Activated T-cell treated with anti-CD3 and anti-CD28 coated beads, Interleukin-2, amount 50 U/mL, for 72 hours (primary cell): ENCODE measurements around the gene ARHGAP31. TPM values are rescaled to one million over a fixed set of nuclear protein-coding genes. Genes with fewer than 3 reads are reported as not detected.
"Not testable (repeated sequence)": the region's sequence is repeated elsewhere in the genome, so short reads cannot be mapped to it uniquely, and the experiment has no call there.

ENCODE experiments used
- ATAC-seq, 2 donors: fragments of 150-1000 bp; cut with Tn5 transposase; replicated peaks in 1 of 2; 2 replicates each; pipeline ENCODE4 v1.10.0; 2021; ENCODE audit warnings: moderate library complexity in 2 of 2, mild to moderate bottlenecking in 1 of 2
- DNase-seq, 2 donors: peaks; one replicate each; pipeline ENCODE4 v3.0.0; 2021 to 2022; ENCODE audit warnings: mixed read lengths in 1 of 2
- H3K27ac Mint-ChIP-seq: one replicate; pipeline ENCODE4 v1.8.0; 2022; ENCODE audit warnings: mild to moderate bottlenecking, moderate library complexity, mixed read lengths
- H3K27me3 Mint-ChIP-seq: one replicate; pipeline ENCODE4 v1.8.0; 2022; ENCODE audit warnings: low read depth, mixed read lengths
- H3K36me3 Mint-ChIP-seq, 2 donors: one replicate each; pipeline ENCODE4 v1.8.0; 2022; ENCODE audit warnings: mixed read lengths in 2 of 2, mild to moderate bottlenecking in 1 of 2; ENCODE audit not compliant: insufficient read depth in 2 of 2
- H3K4me1 Mint-ChIP-seq: one replicate; pipeline ENCODE4 v1.8.0; 2022; ENCODE audit warnings: low read depth, mixed read lengths
- H3K4me3 Mint-ChIP-seq, 2 donors: one replicate each; pipeline ENCODE4 v1.8.0; 2022; ENCODE audit warnings: mild to moderate bottlenecking in 2 of 2, mixed read lengths in 2 of 2, moderate library complexity in 2 of 2
- H3K9me3 Mint-ChIP-seq, 2 donors: one replicate each; pipeline ENCODE4 v1.8.0; 2022; ENCODE audit warnings: mixed read lengths in 2 of 2
- total RNA-seq, 2 donors: library from RNA; stranded (reverse); gene quantifications; one replicate each; pipeline ENCODE4 v1.2.3, GENCODE V29; 2022

The ARHGAP31 gene
- total RNA-seq, 2 donors from 2014 or later: 12.7 to 19.1 TPM

DNA sequence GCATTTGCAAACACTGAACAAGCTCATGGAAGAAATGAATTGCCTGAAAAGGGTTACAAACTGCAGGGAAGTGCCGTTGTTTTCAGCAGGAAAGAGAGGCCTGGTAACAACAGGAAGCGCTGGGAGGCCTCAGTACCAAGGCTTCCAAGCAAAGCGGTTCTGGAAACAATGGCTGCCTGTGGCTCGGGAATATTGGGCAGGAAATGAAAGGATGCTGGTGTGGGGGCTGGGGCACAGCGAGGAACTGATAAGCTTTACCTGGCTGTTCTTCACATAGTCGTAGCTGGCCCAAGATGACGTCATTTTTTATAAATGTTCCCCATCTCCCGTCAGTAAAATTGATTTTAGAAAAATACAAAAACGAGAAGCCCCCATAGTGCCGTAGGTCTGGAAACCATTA, 55.9 kb downstream of the ARHGAP31 start:
- no peak overlapping the region for H3K4me3 Mint-ChIP-seq
- H3K4me1 Mint-ChIP-seq: peaks cover 39% of the 10 kb centered on the region
- DNase-seq (no peak), ATAC-seq (no peak)
- no peaks in the 10 kb centered on the region for H3K9me3 Mint-ChIP-seq
- no peaks in the 10 kb centered on the region for H3K36me3 Mint-ChIP-seq
- H3K27ac Mint-ChIP-seq: no peak overlapping the region
- H3K27me3 Mint-ChIP-seq: no peaks in the 10 kb centered on the region

DNA sequence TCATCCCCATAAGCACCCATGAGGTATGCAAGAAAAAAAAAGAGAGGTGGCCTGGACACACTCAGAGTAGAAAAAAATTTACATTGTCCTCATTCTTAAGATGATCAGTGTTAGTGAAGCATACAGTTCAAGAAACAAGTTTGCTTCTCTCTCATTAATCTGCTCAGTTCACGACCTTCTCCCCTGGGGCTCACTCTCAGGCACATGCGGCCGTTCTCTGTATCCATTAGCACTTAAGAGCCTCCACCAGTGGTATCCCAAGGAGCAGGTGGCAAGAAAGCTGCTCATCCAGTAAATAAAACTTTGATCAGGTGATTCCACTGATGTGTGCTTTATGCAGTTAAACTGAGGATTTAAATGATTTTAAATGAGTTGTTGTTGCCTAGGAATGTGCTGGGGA, 57.4 kb downstream of the ARHGAP31 start:
- Mint-ChIP-seq H3K4me3 (no peak overlapping the region), H3K9me3 (no peaks in the 10 kb centered on the region), H3K27me3 (no peaks in the 10 kb centered on the region), H3K4me1 (peaks cover 39% of the 10 kb centered on the region), H3K36me3 (no peaks in the 10 kb centered on the region), H3K27ac (no peak overlapping the region)
- no peak for ATAC-seq
- no peak for DNase-seq

DNA sequence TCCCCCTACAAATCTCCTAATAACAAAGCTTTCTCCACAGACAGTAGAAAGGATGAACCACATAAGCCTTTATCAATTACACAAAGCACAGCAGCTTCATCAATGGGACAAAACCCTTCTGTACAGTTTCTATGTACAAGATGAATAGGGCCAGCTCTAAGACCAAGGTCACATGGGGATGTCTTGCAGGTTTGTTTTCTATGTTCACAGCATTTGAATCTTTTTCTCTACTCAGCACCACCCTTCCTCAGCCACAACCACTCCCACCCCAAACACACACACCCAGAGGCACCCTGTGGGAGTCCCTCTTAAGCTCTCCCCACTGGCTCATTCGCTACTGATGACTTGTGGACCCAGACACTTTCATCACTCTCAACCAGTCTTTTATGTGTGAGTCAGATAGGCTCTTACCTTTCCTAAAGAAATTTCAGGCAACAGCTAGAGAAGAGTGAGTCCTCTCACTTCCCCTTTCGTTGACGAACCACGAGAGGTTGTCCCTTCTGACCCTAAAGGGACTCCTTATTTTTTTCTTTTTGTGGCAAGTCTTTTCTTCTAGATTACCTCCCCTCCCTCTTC, 57.9 kb downstream of the ARHGAP31 start:
- ATAC-seq: peak; percentile 95 to 97
- no peaks in the 10 kb centered on the region for H3K9me3 Mint-ChIP-seq
- DNase-seq: peak; percentile 55 to 64
- H3K27ac Mint-ChIP-seq: peak overlapping the region; percentile 13
- H3K27me3 Mint-ChIP-seq: no peaks in the 10 kb centered on the region
- H3K4me3 Mint-ChIP-seq: peak overlapping the region; percentile 4 to 34
- H3K4me1 Mint-ChIP-seq: peaks cover 39% of the 10 kb centered on the region
- H3K36me3 Mint-ChIP-seq: no peaks in the 10 kb centered on the region

DNA sequence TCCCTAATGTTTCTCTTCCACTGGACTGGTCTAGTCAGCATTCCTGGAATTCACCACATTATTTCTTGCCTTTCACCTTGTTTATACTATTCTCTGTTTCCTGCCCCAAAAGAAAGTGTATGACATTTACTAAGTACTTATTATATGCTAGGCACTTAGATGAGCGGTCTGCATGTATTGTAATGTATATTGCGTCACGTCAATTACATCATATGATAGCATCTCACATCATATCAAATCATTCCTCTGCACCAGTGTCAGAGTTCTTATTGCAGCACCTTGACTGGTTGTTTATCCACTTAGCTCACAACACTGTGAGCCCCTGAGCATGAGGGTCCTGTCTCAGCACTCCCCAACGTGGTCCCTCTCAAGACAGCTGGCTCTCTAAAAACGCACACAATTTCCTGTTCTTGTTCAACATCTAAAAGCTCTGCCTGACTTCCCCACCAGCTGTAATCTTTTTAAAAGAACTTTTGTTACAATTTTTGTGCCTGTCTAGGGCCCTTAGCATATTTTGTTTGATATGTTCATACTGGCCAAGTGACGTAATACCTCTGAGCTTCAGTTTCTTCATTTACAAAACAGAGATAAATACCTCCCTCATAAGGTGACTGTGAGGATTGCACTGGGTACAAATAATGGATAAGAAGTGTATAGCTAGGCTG, 58.8 kb downstream of the ARHGAP31 start:
- ATAC-seq (peak; percentile 54 to 66), DNase-seq (peak in 1 of 2 donors; percentile 16)
- Mint-ChIP-seq H3K9me3 (no peaks in the 10 kb centered on the region), H3K27me3 (no peaks in the 10 kb centered on the region), H3K27ac (peak overlapping the region; percentile 70), H3K4me1 (peaks cover 39% of the 10 kb centered on the region), H3K36me3 (no peaks in the 10 kb centered on the region), H3K4me3 (peak overlapping the region; percentile 23 to 66)

DNA sequence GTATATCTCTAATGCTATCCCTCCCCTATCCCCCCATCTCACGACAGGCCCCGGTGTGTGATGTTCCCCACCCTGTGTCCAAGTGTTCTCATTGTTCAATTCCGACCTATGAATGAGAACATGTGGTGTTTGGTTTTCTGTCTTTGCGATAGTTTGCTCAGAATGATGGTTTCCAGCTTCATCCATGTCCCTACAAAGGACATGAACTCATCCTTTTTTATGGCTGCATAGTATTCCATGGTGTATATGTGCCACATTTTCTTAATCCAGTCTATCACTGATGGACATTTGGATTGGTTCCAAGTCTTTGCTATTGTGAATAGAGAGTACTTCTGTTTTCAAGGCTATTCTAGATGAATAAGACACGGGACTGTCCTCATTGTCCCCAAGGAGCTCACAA, 61.4 kb downstream of the ARHGAP31 start:
- DNase-seq, ATAC-seq, H3K27me3 Mint-ChIP-seq, H3K27ac Mint-ChIP-seq, H3K4me3 Mint-ChIP-seq, H3K9me3 Mint-ChIP-seq, H3K36me3 Mint-ChIP-seq: not testable (repeated sequence)
- peaks cover 32% of the 10 kb centered on the region for H3K4me1 Mint-ChIP-seq

DNA sequence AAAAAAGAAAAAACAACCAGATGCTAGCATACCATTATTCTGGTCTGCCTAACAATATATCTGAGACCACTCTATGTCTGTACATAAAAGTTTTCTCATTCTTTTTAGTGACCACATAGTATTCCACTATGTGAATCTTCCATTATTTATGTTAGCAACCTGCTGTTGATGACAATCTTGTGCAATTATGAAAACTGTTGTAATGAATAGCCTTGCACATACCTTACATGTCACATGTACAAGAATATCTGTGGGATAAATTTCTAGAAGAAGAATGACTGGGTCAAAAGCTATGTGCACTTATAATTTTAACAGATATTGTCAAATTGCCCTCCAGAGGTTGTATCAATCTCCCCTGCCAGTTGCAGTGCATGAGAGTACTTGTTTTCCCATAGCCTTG, 62.5 kb downstream of the ARHGAP31 start:
- DNase-seq: no peak
- Mint-ChIP-seq H3K27me3 (no peaks in the 10 kb centered on the region), H3K27ac (no peak overlapping the region), H3K36me3 (no peaks in the 10 kb centered on the region), H3K9me3 (no peaks in the 10 kb centered on the region), H3K4me3 (no peak overlapping the region), H3K4me1 (peaks cover 22% of the 10 kb centered on the region)
- no peak for ATAC-seq

DNA sequence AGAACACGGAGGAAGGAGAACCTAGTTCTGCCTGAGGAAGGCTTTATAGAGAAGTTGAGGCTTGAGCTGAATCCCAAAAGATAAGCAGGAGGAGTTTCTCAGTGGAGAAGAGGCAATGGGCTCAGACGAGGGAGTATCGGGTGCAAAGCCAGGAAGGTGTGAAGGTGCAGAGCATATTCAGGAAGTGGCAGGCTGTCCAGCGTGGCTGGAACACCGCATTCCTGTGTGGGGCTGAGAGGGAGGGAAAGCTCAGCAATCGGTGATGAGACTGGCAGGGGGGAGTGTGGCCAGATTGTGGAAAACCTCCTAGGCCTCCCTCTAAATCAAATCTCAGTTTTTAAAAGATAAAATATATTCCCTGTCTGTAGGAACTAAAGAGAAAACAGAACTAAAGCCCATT, 63.0 kb downstream of the ARHGAP31 start:
- Mint-ChIP-seq H3K9me3 (no peaks in the 10 kb centered on the region), H3K36me3 (no peaks in the 10 kb centered on the region), H3K27ac (no peak overlapping the region), H3K4me1 (peaks cover 17% of the 10 kb centered on the region), H3K27me3 (no peaks in the 10 kb centered on the region), H3K4me3 (no peak overlapping the region)
- DNase-seq (no peak), ATAC-seq (no peak)

DNA sequence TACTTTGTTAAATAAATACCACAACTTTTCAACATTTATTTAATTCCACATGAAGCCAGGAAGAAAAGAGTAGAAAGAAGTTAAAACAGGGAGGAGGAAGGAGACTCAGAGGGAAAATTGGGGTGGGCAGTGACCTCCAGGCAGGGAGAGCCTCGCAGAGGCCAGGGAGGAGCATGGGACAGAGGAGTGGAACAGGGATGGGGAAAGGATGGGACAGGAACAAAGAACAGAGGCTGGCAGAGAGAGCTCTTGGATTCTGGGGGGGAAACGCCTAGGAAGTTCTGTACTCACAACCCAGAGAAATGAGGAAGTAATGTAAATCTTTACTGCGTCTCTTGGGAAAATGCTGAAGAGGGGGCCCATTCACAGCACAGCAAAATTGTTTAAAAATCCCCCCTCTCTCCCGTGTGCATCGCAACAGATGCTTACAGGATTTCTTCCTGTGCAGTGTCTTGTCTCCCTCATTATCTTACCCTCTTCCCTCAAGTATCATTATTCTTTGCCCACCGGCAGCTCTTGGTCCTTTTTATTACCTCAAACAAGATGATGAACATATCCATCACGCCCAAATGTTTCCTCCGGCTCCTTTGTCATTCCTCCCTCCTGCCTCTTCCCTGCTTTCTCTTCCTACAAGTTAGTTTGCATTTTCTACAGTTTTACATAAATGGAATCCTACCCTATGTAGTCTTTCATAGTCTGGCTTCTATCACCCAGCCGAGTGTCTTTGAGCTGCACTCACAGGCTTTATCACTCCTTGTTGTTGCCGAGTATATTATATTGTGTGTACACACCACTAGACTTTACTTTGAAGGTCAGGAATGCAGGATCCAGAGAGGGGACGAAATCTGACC, 65.5 kb downstream of the ARHGAP31 start:
- no peaks in the 10 kb centered on the region for H3K9me3 Mint-ChIP-seq
- ATAC-seq: no peak
- no peak for DNase-seq
- no peak overlapping the region for H3K4me3 Mint-ChIP-seq
- H3K4me1 Mint-ChIP-seq: no peaks in the 10 kb centered on the region
- no peaks in the 10 kb centered on the region for H3K36me3 Mint-ChIP-seq
- H3K27ac Mint-ChIP-seq: no peak overlapping the region
- no peaks in the 10 kb centered on the region for H3K27me3 Mint-ChIP-seq

DNA sequence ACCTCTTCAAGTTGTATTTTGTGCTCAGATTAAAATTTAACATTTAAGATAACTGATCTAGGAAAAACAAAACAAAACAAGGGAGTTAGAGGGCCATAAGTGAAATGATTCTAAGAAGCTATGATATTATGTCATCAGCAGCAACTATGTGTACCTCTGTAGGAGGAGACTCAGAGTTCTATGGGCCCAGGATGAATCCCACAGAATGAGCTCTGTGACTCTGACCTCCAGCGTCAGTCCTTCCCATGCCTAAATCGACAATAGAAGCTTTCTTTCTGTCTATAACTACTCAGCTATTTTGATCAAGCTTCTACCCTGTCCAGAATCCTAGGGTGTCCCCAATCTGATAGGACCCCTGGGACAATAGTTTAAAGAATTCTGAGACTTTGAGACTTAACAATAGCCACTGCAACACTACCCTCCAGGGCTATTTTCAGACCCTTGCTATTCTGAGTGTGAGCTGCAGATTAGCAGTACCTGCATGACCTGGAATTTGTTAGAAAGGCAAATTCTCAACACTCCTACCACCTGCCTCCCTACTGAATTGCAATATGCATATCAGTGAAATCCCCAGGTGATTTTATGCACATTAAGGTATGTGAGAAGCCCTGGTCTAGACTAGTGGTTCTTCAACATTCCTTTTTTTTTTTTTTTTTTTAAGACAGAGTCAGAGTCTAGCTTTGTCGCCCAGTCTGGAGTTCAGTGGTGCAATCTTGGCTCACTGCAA, 66.7 kb downstream of the ARHGAP31 start:
- Mint-ChIP-seq H3K36me3 (no peaks in the 10 kb centered on the region), H3K27me3 (no peaks in the 10 kb centered on the region), H3K27ac (no peak overlapping the region), H3K4me3 (no peak overlapping the region), H3K4me1 (no peaks in the 10 kb centered on the region), H3K9me3 (no peaks in the 10 kb centered on the region)
- DNase-seq (no peak), ATAC-seq (no peak)

DNA sequence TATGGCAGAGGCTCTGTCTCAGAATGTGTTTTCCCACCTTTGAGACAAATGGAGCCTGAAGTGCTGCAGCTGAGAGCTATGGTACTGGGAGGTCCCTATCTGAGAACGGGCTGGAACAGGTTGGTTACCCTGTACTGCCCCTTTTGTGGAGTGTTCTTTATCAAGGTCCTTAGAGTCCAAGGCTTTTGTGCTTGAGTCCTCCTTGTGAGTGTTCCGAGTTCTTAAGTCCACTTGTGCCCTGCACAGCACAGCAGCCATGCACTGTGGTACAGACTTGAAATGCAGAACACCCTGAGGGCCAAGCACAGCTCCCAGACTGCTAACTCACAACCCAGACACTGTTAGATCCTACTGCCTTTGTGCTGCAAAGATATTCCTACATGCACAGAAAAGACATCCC, 67.8 kb downstream of the ARHGAP31 start:
- Mint-ChIP-seq H3K27me3 (no peaks in the 10 kb centered on the region), H3K4me1 (no peaks in the 10 kb centered on the region), H3K36me3 (no peaks in the 10 kb centered on the region), H3K9me3 (no peaks in the 10 kb centered on the region), H3K4me3 (no peak overlapping the region), H3K27ac (no peak overlapping the region)
- ATAC-seq (no peak), DNase-seq (no peak)

DNA sequence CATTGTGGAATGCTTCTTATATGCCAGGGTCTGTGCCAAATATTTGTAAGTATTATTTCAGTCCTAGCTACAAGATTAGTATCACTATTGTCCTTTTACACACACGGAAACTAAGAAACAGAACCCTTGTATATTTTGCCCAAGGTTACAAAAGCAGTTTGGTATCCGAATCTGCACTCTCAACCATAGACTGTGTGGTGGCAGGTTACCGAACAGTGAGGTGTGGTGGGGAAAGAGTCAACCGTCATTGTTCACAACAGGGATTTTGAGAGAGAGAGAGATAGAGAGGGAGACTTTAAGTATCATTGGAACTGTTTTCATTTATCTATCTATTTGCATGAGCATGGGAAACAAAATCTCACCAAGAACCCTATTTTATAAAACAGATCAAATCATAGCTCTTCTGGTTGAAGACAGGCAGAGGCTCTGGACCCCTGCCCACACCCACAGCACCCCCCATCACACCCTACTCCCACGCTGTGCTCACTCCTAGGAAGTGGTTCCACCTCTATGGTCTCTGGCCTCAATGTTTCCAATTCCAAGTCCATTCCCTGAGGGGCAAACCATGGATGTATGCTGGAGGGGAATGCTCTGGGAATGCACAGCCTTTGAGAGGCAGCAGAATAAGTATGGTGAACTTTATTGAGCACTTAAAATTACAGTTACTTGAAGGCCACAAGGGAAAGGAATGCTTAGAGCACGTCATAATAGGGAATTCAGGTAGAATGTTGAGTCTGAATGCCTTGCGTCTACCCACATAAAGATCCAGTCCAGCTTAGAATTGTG, 69.0 kb downstream of the ARHGAP31 start:
- no peak for DNase-seq
- H3K36me3 Mint-ChIP-seq: no peaks in the 10 kb centered on the region
- H3K4me1 Mint-ChIP-seq: no peaks in the 10 kb centered on the region
- no peak for ATAC-seq
- H3K27ac Mint-ChIP-seq: no peak overlapping the region
- no peaks in the 10 kb centered on the region for H3K9me3 Mint-ChIP-seq
- H3K27me3 Mint-ChIP-seq: no peaks in the 10 kb centered on the region
- no peak overlapping the region for H3K4me3 Mint-ChIP-seq

DNA sequence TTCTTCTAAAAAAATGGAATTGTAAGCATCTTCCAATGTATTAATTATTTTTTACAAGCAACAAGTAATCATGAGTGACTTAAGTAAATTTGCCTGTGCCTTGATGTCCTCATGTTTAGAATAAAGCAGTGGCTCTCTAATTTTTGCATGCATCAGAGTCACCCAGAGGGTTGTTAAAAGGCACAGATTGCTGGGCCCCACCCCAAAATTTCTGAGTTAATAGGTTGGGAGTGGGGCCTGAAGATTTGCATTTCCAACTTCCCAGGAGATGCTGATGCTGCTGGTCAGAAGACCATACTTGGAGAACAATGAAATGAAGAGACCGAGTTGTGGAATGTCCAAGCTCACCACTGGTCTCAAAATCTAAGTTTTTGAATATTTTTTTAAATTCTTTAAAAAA, 70.2 kb downstream of the ARHGAP31 start:
- DNase-seq (no peak), ATAC-seq (no peak)
- Mint-ChIP-seq H3K4me3 (no peak overlapping the region), H3K4me1 (no peaks in the 10 kb centered on the region), H3K36me3 (no peaks in the 10 kb centered on the region), H3K9me3 (no peaks in the 10 kb centered on the region), H3K27me3 (no peaks in the 10 kb centered on the region), H3K27ac (no peak overlapping the region)
